Measurements from ENCODE around the gene ZMYND10.
A peak's percentile ranks its signal among the peaks of the same experiment; 100 is the strongest.

Gene ZMYND10

DNA sequence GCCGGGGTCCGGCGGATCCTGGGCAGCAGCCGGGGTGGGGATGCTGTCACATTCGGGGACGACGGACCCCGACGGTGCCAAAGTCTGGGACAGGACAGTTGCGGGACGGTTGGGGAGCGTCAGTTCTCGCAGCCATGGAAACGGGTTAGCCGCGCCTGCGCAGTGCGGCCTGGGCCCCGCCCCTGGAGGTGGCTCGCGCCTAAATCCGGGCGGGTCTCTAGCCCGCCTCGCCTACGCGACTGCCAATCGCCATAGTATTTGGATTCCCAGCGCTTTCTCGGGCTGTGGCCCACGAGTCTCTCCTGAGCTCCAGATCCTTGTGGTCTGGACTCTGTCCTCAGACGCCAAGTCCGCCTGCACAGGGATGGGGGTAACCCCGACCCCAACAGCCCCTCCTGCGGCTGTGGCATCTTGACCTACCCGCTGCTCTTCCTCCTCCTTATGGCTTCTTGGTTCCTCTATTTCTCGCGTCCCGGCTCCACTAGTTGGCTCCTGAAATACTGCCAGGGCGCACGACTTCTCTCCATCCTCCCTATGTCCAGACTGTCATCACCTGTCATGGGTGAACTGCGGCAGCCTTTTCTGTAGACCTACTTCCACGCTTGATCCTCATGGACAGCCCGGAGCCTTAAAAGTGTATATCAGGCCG, at the start of gene ZMYND10:
Gene ZMYND10, minus strand, starts transcription at position 147 of the 649 bp plus-strand sequence. CDS start 153 bp downstream, outside the sequence.
- Mint-ChIP-seq H3K36me3 (ENCODE audit: low read depth) (peaks cover 17% of the 10 kb centered on the region), H3K4me1 (ENCODE audit: low read depth) (peaks cover 68% of the 10 kb centered on the region), H3K27ac (peak within 1 kb of the TSS; percentile 9), H3K27me3 (no peaks in the 10 kb centered on the region), H3K4me3 (peak within 1 kb of the TSS; percentile 47), H3K9me3 (no peaks in the 10 kb centered on the region)

DNA sequence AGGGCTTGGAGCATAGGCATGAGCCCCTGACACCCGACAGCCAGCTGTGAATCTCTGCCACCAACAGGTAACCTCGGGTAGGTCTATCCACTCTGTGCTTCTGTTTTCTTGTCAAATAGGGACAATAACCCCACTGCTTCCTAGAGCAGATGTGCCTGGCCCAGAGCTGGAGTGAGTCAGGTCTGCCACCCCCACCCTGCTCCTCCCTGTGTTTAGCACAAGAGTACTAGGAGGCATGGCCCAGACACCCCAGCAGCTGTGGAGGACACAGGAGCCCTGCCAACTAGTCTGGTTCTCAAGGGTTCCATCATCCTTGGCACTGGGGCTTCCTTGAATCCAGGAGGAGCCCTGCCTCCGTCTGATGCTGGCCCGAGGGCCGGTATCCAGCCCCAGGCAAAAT, 47.5 kb upstream of the ZMYND10 start:
- Mint-ChIP-seq H3K27me3 (no peaks in the 10 kb centered on the region), H3K36me3 (ENCODE audit: low read depth) (no peaks in the 10 kb centered on the region), H3K4me3 (no peak overlapping the region), H3K4me1 (ENCODE audit: low read depth) (peaks cover 7% of the 10 kb centered on the region), H3K27ac (no peak overlapping the region), H3K9me3 (no peaks in the 10 kb centered on the region)

DNA sequence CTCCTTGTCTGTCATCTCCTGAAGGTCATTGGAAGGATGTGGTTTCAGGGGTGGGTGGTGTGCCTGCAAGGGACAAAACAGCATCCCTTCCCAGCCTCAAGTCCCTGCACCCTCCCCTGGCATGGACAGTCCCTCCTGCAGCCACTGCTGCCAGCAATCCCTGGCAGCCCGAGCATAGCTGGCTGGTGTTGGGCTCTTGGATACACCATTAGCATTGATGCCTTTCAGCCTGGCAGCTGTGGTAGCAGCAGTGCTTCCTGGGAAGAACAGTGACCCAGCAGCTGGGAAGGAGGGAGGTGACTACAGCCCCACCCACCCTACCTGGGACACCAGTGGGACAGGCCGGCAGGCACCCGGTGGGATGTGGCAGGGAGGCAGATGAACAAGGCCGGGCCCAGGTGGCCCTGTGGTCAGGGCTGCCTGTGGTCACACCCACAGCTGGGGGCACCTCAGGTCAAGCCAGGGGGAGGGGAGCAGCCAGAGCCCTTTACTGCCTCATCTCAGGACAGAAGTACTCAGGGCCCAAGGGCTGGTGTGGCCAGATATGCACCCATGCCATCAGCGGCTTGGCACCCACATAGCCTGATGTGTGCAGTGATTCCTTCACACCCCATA, 46.7 kb upstream of the ZMYND10 start:
- no peak overlapping the region for H3K27ac Mint-ChIP-seq

GRCh38 chr3:50390508-50391224, 45.1 kb upstream of the ZMYND10 start:
- H3K4me1 Mint-ChIP-seq (ENCODE audit: low read depth): peaks cover 7% of the 10 kb centered on the region
- H3K9me3 Mint-ChIP-seq: no peaks in the 10 kb centered on the region
- H3K36me3 Mint-ChIP-seq (ENCODE audit: low read depth): no peaks in the 10 kb centered on the region
- H3K4me3 Mint-ChIP-seq: no peak overlapping the region
- H3K27me3 Mint-ChIP-seq: no peaks in the 10 kb centered on the region
- H3K27ac Mint-ChIP-seq: no peak overlapping the region

More for the DNA sequence above, 46.7 kb upstream of the ZMYND10 start:
- Mint-ChIP-seq H3K4me1 (ENCODE audit: low read depth) (peaks cover 7% of the 10 kb centered on the region), H3K27me3 (no peaks in the 10 kb centered on the region), H3K36me3 (ENCODE audit: low read depth) (no peaks in the 10 kb centered on the region), H3K9me3 (no peaks in the 10 kb centered on the region), H3K4me3 (no peak overlapping the region)

DNA sequence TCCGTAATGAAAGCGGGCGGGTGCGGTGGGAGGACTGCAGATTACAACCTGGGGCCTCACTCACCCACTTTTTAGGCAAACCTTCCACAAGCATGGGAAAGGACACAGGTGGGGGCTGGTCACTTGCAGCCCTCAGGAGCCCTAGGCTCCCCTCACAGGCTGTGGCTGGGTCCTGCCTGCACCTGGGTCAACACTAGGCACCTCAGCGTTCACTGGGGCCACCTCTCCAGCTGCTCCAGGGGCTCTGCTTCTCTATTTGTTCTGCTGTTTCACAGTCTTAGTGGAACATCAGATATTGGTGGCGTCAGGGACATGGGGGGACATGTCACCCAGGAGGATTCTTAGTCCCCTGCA, 43.9 kb upstream of the ZMYND10 start:
- Mint-ChIP-seq H3K4me3 (no peak overlapping the region), H3K36me3 (ENCODE audit: low read depth) (no peaks in the 10 kb centered on the region), H3K27ac (no peak overlapping the region), H3K4me1 (ENCODE audit: low read depth) (peaks cover 7% of the 10 kb centered on the region), H3K9me3 (no peaks in the 10 kb centered on the region), H3K27me3 (no peaks in the 10 kb centered on the region)

DNA sequence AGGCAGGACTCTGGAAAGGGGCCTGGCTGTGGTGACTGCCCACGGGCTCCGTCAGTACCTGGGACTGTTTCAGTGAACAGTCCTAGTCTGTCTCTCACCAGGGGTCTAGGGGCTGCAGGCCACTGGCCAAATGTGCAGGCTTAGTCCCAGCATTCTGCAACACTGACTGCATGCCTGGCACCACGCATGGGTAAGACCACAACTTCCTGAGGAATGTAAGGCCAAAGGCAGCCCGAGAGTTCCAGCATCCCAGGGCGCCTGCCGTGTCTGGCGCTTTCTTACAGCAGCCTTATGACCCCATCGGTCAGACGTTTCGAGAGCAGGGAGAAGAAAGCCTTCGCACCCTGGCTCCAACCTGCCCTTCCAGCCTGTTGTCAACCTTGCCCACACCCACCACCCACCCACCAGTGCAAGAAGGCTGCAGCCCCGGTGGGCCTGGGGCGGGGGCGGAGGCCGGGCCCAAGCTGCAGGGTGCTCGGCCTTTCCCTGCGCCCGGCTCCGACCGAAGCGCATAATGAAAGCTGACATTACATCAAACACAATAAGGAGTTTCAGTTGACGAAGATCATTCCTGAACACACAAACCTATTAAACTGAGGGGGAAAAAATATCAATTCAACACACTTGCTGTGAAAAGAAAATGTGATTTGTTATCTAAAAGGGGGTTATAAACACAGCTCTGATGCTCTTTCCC, 43.3 kb upstream of the ZMYND10 start:
- no peak overlapping the region for H3K27ac Mint-ChIP-seq
- no peaks in the 10 kb centered on the region for H3K27me3 Mint-ChIP-seq
- H3K36me3 Mint-ChIP-seq (ENCODE audit: low read depth): no peaks in the 10 kb centered on the region
- H3K4me1 Mint-ChIP-seq (ENCODE audit: low read depth): peaks cover 7% of the 10 kb centered on the region
- H3K4me3 Mint-ChIP-seq: no peak overlapping the region
- no peaks in the 10 kb centered on the region for H3K9me3 Mint-ChIP-seq

DNA sequence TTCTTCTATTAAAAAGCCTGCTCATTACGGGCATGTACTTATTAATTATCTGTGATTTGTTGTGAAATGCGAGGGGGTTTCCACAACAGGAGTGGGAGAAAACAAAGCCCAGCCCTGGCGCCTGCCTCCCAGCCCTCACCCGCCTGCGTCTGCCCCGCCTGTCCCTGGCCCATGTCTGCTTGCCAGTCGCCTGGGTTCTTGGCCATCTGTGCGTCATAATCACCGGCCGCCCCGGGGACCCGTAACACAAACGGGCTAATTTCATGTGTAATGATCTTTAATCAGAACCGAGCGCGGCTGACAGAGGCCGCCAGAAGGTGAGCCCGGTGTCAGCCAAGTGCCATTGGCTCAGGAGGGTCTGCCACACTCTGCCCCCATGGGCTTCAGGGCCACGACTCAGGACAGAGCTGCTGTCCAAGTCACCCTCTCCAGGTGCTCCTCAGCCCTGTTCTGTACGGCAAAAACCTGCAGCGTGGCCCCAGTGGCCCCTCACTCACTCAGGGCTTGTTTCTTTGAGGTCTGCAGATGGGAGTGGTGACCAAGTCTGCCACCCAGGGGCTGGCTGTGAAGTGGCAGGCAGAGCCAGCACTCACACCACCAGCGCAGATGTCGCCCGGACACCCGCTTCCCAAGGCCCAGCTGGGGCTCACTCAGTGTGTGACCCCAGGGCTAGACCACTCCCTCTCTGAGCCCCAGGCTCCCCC, 42.6 kb upstream of the ZMYND10 start:
- peaks cover 7% of the 10 kb centered on the region for H3K4me1 Mint-ChIP-seq (ENCODE audit: low read depth)
- H3K27me3 Mint-ChIP-seq: no peaks in the 10 kb centered on the region
- H3K27ac Mint-ChIP-seq: no peak overlapping the region
- H3K36me3 Mint-ChIP-seq (ENCODE audit: low read depth): no peaks in the 10 kb centered on the region
- H3K9me3 Mint-ChIP-seq: no peaks in the 10 kb centered on the region
- H3K4me3 Mint-ChIP-seq: no peak overlapping the region

GRCh38 chr3:50385754-50386153, 40.2 kb upstream of the ZMYND10 start:
- no peak overlapping the region for H3K27ac Mint-ChIP-seq
- H3K4me1 Mint-ChIP-seq (ENCODE audit: low read depth): no peaks in the 10 kb centered on the region
- no peaks in the 10 kb centered on the region for H3K9me3 Mint-ChIP-seq
- no peaks in the 10 kb centered on the region for H3K36me3 Mint-ChIP-seq (ENCODE audit: low read depth)
- no peak overlapping the region for H3K4me3 Mint-ChIP-seq
- H3K27me3 Mint-ChIP-seq: no peaks in the 10 kb centered on the region

GRCh38 chr3:50383750-50384149, 38.2 kb upstream of the ZMYND10 start:
- Mint-ChIP-seq H3K9me3 (no peaks in the 10 kb centered on the region), H3K27ac (no peak overlapping the region), H3K4me1 (ENCODE audit: low read depth) (no peaks in the 10 kb centered on the region), H3K27me3 (no peaks in the 10 kb centered on the region), H3K36me3 (ENCODE audit: low read depth) (no peaks in the 10 kb centered on the region), H3K4me3 (no peak overlapping the region)

DNA sequence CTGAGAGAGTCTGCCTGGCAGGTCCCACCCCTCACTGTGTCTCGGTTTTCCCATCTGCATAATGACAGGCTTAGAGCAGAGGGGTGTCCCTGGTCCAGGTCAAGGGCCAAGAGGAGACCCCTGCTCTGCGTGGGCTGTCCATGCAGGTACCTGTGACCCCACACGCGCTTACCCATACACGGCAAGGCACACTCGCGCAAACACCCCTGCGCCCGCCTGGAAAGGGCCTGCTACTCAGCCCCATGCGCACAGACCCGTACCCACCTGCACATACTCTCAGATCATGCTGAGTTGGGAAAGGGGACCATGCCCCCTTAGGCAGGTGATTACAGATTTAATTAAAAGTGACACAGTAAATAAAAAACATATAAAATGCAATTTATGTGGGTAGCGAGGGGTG, 37.2 kb upstream of the ZMYND10 start:
- no peak overlapping the region for H3K27ac Mint-ChIP-seq
- H3K27me3 Mint-ChIP-seq: no peaks in the 10 kb centered on the region
- no peaks in the 10 kb centered on the region for H3K4me1 Mint-ChIP-seq (ENCODE audit: low read depth)
- no peak overlapping the region for H3K4me3 Mint-ChIP-seq
- no peaks in the 10 kb centered on the region for H3K9me3 Mint-ChIP-seq
- H3K36me3 Mint-ChIP-seq (ENCODE audit: low read depth): no peaks in the 10 kb centered on the region

DNA sequence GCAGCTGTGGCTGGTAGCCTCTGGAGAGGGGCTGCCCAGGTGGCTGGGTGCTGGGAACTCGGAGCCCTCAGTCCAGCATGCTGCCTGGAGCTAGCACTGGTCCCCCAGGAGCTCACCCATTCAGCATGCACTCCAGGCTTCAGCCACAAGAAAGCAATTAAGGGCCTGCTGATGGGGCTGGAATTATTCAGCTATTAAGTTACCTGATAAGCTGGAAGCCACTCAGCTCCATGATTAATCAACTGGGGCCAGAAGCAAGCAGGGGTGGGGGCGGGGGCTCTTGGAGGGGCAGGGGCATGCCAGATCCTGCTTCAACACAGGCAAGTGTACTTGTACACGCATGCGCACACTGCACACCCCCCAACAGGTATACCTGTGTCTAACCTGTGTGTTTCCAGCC, 35.9 kb upstream of the ZMYND10 start:
- H3K36me3 Mint-ChIP-seq (ENCODE audit: low read depth): no peaks in the 10 kb centered on the region
- no peaks in the 10 kb centered on the region for H3K4me1 Mint-ChIP-seq (ENCODE audit: low read depth)
- no peaks in the 10 kb centered on the region for H3K9me3 Mint-ChIP-seq
- no peaks in the 10 kb centered on the region for H3K27me3 Mint-ChIP-seq
- no peak overlapping the region for H3K27ac Mint-ChIP-seq
- H3K4me3 Mint-ChIP-seq: no peak overlapping the region

GRCh38 chr3:50380405-50381085, 35.0 kb upstream of the ZMYND10 start:
- H3K27ac Mint-ChIP-seq: no peak overlapping the region
- H3K9me3 Mint-ChIP-seq: no peaks in the 10 kb centered on the region
- H3K36me3 Mint-ChIP-seq (ENCODE audit: low read depth): no peaks in the 10 kb centered on the region
- H3K4me3 Mint-ChIP-seq: no peak overlapping the region
- no peaks in the 10 kb centered on the region for H3K27me3 Mint-ChIP-seq
- H3K4me1 Mint-ChIP-seq (ENCODE audit: low read depth): no peaks in the 10 kb centered on the region

DNA sequence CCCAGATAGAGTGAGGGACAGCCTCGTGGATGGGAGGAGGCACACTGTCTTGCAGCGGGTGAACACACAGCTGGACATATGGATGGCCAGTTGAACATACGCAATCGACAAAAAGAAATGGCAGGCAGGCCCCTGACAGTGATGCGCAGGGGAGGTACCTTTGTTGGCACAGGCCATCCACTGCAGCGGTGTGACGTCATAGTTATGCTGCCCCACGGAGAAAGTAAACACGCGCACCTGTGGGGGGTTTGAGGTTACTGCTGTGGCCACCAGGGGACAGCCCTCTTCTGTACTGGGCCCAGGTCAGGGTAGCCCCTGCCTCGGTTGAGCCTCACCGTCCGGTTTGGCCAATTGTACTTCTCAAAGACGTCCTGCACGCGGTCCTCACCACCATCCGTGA, 33.2 kb upstream of the ZMYND10 start:
- no peaks in the 10 kb centered on the region for H3K4me1 Mint-ChIP-seq (ENCODE audit: low read depth)
- no peak overlapping the region for H3K27ac Mint-ChIP-seq
- no peak overlapping the region for H3K4me3 Mint-ChIP-seq
- H3K9me3 Mint-ChIP-seq: no peaks in the 10 kb centered on the region
- no peaks in the 10 kb centered on the region for H3K36me3 Mint-ChIP-seq (ENCODE audit: low read depth)
- H3K27me3 Mint-ChIP-seq: no peaks in the 10 kb centered on the region

DNA sequence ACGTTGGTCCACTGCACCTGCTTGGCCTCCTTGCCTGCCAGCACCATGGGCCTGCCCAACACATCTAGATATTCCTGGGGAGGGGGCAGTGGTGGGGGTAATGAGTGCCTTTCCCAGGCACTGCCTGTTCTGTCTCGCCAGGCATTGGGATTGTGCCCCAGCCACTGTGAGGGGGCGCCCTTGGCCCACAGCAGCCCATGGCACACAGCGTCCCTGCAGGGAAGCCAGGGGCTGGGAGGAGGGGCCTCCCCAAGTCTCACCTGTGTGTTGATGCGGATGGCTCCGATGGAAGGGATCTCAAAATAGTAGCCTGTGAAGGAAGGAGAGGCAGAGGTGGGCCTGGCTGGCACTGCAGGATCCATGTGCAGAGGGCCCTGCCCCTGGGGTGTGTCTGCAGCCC, 32.5 kb upstream of the ZMYND10 start:
- no peaks in the 10 kb centered on the region for H3K9me3 Mint-ChIP-seq
- no peak overlapping the region for H3K4me3 Mint-ChIP-seq
- H3K36me3 Mint-ChIP-seq (ENCODE audit: low read depth): no peaks in the 10 kb centered on the region
- no peaks in the 10 kb centered on the region for H3K27me3 Mint-ChIP-seq
- peaks cover under 1% of the 10 kb centered on the region for H3K4me1 Mint-ChIP-seq (ENCODE audit: low read depth)
- H3K27ac Mint-ChIP-seq: no peak overlapping the region
